H9 (cell line): ENCODE results near the gene C4orf36. TPM values are rescaled to one million over a fixed set of nuclear protein-coding genes. Genes with fewer than 3 reads are reported as not detected.

Experiments used
- DNase-seq: peaks from one replicate; pipeline ENCODE4 v3.0.0-alpha.2; 2017
- H2AFZ ChIP-seq: one replicate; pipeline ENCODE4 v1.6.1; 2013; ENCODE audit warnings: mild to moderate bottlenecking, low read length, control low read depth, moderate library complexity
- H2AK5ac ChIP-seq: 2 replicates; pipeline ENCODE4 v1.6.1; 2013; ENCODE audit warnings: low read length, control low read depth, mixed read lengths; ENCODE audit not compliant: insufficient read length
- H2BK120ac ChIP-seq: one replicate; pipeline ENCODE4 v1.6.1; 2013; ENCODE audit warnings: low read depth, mild to moderate bottlenecking, low read length, control low read depth, inconsistent platforms; ENCODE audit not compliant: poor library complexity, severe bottlenecking
- H2BK12ac ChIP-seq: 2 replicates; pipeline ENCODE4 v1.6.1; 2013; ENCODE audit warnings: low read length, control low read depth, mixed read lengths, low read depth; ENCODE audit not compliant: insufficient read length
- H2BK15ac ChIP-seq: 2 replicates; pipeline ENCODE4 v1.6.1; 2013; ENCODE audit warnings: low read depth, low read length, control low read depth
- H2BK20ac ChIP-seq: one replicate; pipeline ENCODE4 v1.6.1; 2013; ENCODE audit warnings: low read depth, mild to moderate bottlenecking, low read length, control low read depth, inconsistent platforms; ENCODE audit not compliant: poor library complexity, severe bottlenecking
- H2BK5ac ChIP-seq: 2 replicates; pipeline ENCODE4 v1.6.1; 2013; ENCODE audit warnings: low read length, control low read depth, mixed read lengths; ENCODE audit not compliant: insufficient read length
- H3K14ac ChIP-seq: 2 replicates; pipeline ENCODE4 v1.6.1; 2013; ENCODE audit warnings: low read length, control low read depth; ENCODE audit not compliant: insufficient read depth
- H3K18ac ChIP-seq: 2 replicates; pipeline ENCODE4 v1.6.1; 2013; ENCODE audit warnings: low read depth, mild to moderate bottlenecking, mixed read lengths, low read length, control low read depth; ENCODE audit not compliant: insufficient read length
- H3K23ac ChIP-seq: 2 replicates; pipeline ENCODE4 v1.6.1; 2013; ENCODE audit warnings: low read length, control low read depth, mixed read lengths, low read depth; ENCODE audit not compliant: insufficient read length
- H3K23me2 ChIP-seq: 2 replicates; pipeline ENCODE4 v1.6.1; 2013; ENCODE audit warnings: low read depth, mild to moderate bottlenecking, mixed read lengths, low read length, control low read depth; ENCODE audit not compliant: insufficient read length, poor library complexity, severe bottlenecking
- H3K27ac ChIP-seq: 2 replicates; pipeline ENCODE4 v1.5.1; 2013; ENCODE audit warnings: low read length, control low read depth, mixed read lengths, low read depth; ENCODE audit not compliant: insufficient read length
- H3K27me3 ChIP-seq: 2 replicates; pipeline ENCODE4 v1.6.1; 2013; ENCODE audit warnings: low read length, control low read depth, inconsistent platforms; ENCODE audit not compliant: insufficient read depth
- H3K4ac ChIP-seq: 2 replicates; pipeline ENCODE4 v1.6.1; 2013; ENCODE audit warnings: low read depth, mild to moderate bottlenecking, control low read depth, inconsistent platforms, low read length, moderate library complexity
- H3K4me1 ChIP-seq: 2 replicates; pipeline ENCODE4 v1.6.1; 2013; ENCODE audit warnings: low read length, control low read depth, inconsistent platforms; ENCODE audit not compliant: insufficient read depth
- H3K4me2 ChIP-seq: 2 replicates; pipeline ENCODE4 v1.6.1; 2013; ENCODE audit warnings: low read length, control low read depth, mixed read lengths; ENCODE audit not compliant: insufficient read length, insufficient read depth
- H3K56ac ChIP-seq: 2 replicates; pipeline ENCODE4 v1.6.1; 2013; ENCODE audit warnings: low read depth, mild to moderate bottlenecking, mixed read lengths, low read length, control low read depth; ENCODE audit not compliant: insufficient read length
- H3K79me1 ChIP-seq: 2 replicates; pipeline ENCODE4 v1.6.1; 2013; ENCODE audit warnings: low read depth, mild to moderate bottlenecking, moderate library complexity, low read length, control low read depth, inconsistent platforms; ENCODE audit not compliant: insufficient read depth, poor library complexity, severe bottlenecking
- H3K79me2 ChIP-seq: 2 replicates; pipeline ENCODE4 v1.6.1; 2013; ENCODE audit warnings: low read length, control low read depth, inconsistent platforms; ENCODE audit not compliant: insufficient read depth
- H3K9ac ChIP-seq: 2 replicates; pipeline ENCODE4 v1.6.1; 2013; ENCODE audit warnings: low read length, control low read depth, mixed read lengths; ENCODE audit not compliant: insufficient read length; ENCODE audit errors: extremely low read depth
- H3K9me3 ChIP-seq: one replicate; pipeline ENCODE4 v1.6.1; 2013; ENCODE audit warnings: low read depth, low read length, inconsistent platforms; ENCODE audit not compliant: control insufficient read depth
- H3T11ph ChIP-seq: one replicate; pipeline ENCODE4 v1.6.1; 2013; ENCODE audit warnings: mild to moderate bottlenecking, low read length, control low read depth, inconsistent platforms
- H4K20me1 ChIP-seq: one replicate; pipeline ENCODE4 v1.6.1; 2013; ENCODE audit not compliant: control insufficient read depth, insufficient read length, insufficient read depth
- H4K5ac ChIP-seq: 2 replicates; pipeline ENCODE4 v1.6.1; 2013; ENCODE audit warnings: low read depth, mild to moderate bottlenecking, mixed read lengths, low read length, control low read depth; ENCODE audit not compliant: insufficient read length
- H4K8ac ChIP-seq: replicated peaks from 2 replicates; pipeline ENCODE4 v1.6.1; 2013; ENCODE audit warnings: low read length, control low read depth, mixed read lengths, low read depth; ENCODE audit not compliant: insufficient read length
- H4K91ac ChIP-seq: 2 replicates; pipeline ENCODE4 v1.6.1; 2013; ENCODE audit warnings: low read depth, mild to moderate bottlenecking, moderate library complexity, mixed read lengths, low read length, control low read depth; ENCODE audit not compliant: insufficient read length
- H3K27ac Mint-ChIP-seq, 3 experiments: 2 replicates in 2 of 3; 3 replicates in 1 of 3; pipeline ENCODE4 v1.8.0; 2020 to 2021; ENCODE audit warnings: mixed read lengths in 3 of 3, mild to moderate bottlenecking in 1 of 3, moderate library complexity in 1 of 3
- H3K27me3 Mint-ChIP-seq: 2 replicates; pipeline ENCODE4 v1.8.0; 2021; ENCODE audit warnings: low read depth, mild to moderate bottlenecking, moderate library complexity, mixed read lengths
- H3K36me3 Mint-ChIP-seq, 3 experiments: 2 replicates in 2 of 3; 3 replicates in 1 of 3; pipeline ENCODE4 v1.8.0; 2020 to 2021; ENCODE audit warnings: low read depth in 3 of 3, mixed read lengths in 3 of 3; ENCODE audit not compliant: insufficient read depth in 1 of 3
- H3K4me1 Mint-ChIP-seq, 2 experiments: 2 replicates each; pipeline ENCODE4 v1.8.0; 2020; ENCODE audit warnings: mixed read lengths in 2 of 2
- H3K4me3 Mint-ChIP-seq, 2 experiments: 2 replicates in 1 of 2; 3 replicates in 1 of 2; pipeline ENCODE4 v1.8.0; 2020 to 2021; ENCODE audit warnings: mild to moderate bottlenecking in 2 of 2, mixed read lengths in 2 of 2, moderate library complexity in 1 of 2
- H3K9me3 Mint-ChIP-seq, 2 experiments: 2 replicates in 1 of 2; 3 replicates in 1 of 2; pipeline ENCODE4 v1.8.0; 2020; ENCODE audit warnings: mild to moderate bottlenecking in 2 of 2, mixed read lengths in 2 of 2, moderate library complexity in 1 of 2
- WGBS: extraction: QIAGEN DNeasy Blood & Tissue Kit; methylation state at CpG from one replicate; pipeline ENCODE4 v1.1.7; 2013; ENCODE audit warnings: missing lambda C conversion rate, low lambda C conversion rate, mixed read lengths; ENCODE audit not compliant: insufficient read length; ENCODE audit errors: extremely low coverage; 5-methylcytosine and 5-hydroxymethylcytosine counted together
- total RNA-seq: library from RNA; stranded (reverse); gene quantifications from 2 replicates; pipeline ENCODE4 v1.2.1, GENCODE V29; 2021
- TF ChIP-seq, protein P1 (sequence below): fragments of 200-600 bp; sonication (generic); conservative IDR thresholded peaks from 3 replicates; pipeline ENCODE4 v1.8.0; 2021; ENCODE audit warnings: antibody characterized with exemption, mild to moderate bottlenecking

Gene C4orf36
- total RNA-seq, 1 experiment from 2014 or later = 2.2 TPM

DNA sequence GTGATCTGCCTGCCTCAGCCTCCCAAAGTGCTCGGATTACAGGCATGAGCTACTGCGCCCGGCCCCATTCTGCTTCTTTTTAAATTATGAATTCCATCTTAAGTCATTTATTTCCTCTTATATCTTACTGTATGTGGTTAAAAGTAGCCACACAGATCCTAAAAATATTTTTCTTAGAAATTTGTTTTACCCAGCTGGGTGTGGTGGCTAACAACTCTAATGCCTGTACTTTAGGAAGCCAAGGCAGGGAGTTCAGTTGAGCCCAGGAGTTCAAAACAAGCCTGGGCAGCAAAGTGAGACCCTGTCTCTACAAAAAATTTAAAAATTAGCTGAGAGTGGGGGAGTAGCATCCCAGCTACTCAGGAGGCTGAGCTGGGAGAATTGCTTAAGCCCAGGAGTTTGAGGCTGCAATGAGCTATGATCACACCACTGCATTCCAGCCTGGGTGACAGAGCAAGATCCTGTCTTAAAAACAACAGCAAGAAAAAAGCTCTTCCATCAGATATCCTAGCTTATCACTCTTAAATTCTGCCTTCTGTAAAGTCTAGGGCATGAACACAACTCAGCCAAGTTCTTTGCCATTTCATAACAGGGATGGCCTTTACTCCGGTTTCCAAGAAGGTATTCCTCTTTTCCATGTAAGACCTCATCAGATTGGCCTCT is 27.5 kb upstream of the C4orf36 start:
- Histone ChIP-seq H2BK20ac (no peak overlapping the region), H3K56ac (no peak overlapping the region), H2AFZ (no peak overlapping the region), H3K27me3 (no peaks in the 10 kb centered on the region), H3K79me1 (no peaks in the 10 kb centered on the region), H3K14ac (no peak overlapping the region), H2BK120ac (no peak overlapping the region), H3K4me2 (no peak overlapping the region), H3K23me2 (no peaks in the 10 kb centered on the region), H3K18ac (no peak overlapping the region), H4K5ac (no peak overlapping the region), H3K79me2 (no peaks in the 10 kb centered on the region), H2BK15ac (no peak overlapping the region), H3K23ac (no peak overlapping the region), H3K4ac (no peak overlapping the region), H2BK5ac (no peak overlapping the region), H4K8ac (no peak overlapping the region), H3K9me3 (no peaks in the 10 kb centered on the region), H4K91ac (no peak overlapping the region), H3K9ac (no peak overlapping the region), H3K27ac (no peak overlapping the region), H2AK5ac (no peak overlapping the region), H4K20me1 (no peaks in the 10 kb centered on the region), H3T11ph (no peak overlapping the region), H2BK12ac (no peak overlapping the region), H3K4me1 (no peaks in the 10 kb centered on the region)
- WGBS = no CpG with 5 or more reads among the region's 4 CpGs
- DNase-seq = no peak
- no peaks in the 10 kb centered on the region for H3K27me3 Mint-ChIP-seq
- no peaks in the 10 kb centered on the region; a peak in 1 of 7 replicates for H3K36me3 Mint-ChIP-seq
- H3K9me3 Mint-ChIP-seq = no peaks in the 10 kb centered on the region
- TF ChIP-seq, protein P1, sequence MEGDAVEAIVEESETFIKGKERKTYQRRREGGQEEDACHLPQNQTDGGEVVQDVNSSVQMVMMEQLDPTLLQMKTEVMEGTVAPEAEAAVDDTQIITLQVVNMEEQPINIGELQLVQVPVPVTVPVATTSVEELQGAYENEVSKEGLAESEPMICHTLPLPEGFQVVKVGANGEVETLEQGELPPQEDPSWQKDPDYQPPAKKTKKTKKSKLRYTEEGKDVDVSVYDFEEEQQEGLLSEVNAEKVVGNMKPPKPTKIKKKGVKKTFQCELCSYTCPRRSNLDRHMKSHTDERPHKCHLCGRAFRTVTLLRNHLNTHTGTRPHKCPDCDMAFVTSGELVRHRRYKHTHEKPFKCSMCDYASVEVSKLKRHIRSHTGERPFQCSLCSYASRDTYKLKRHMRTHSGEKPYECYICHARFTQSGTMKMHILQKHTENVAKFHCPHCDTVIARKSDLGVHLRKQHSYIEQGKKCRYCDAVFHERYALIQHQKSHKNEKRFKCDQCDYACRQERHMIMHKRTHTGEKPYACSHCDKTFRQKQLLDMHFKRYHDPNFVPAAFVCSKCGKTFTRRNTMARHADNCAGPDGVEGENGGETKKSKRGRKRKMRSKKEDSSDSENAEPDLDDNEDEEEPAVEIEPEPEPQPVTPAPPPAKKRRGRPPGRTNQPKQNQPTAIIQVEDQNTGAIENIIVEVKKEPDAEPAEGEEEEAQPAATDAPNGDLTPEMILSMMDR = no peak
- no peak overlapping the region for H3K4me3 Mint-ChIP-seq
- no peaks in the 10 kb centered on the region; a peak in 1 of 4 replicates for H3K4me1 Mint-ChIP-seq
- no peak overlapping the region for H3K27ac Mint-ChIP-seq
